Measurements from ENCODE around the gene SIL1.

- TF ChIP-seq CTCF (conservative IDR thresholded peaks at IDR 0.05; ENCODE audit: low read depth, low read length) (no peak), EZH2 (IDR thresholded peaks at IDR 0.05; ENCODE audit: borderline replicate concordance, low read depth, low read length, poor library complexity, severe bottlenecking) (no peak)
Measured at GRCh38 chr5:139212906-139213305, 14.7 kb upstream of the SIL1 start.
